HepG2 (cell line): Measurements from ENCODE around the gene ALKBH5. TPM values are rescaled to one million over a fixed set of nuclear protein-coding genes. Genes with fewer than 3 reads are reported as not detected.
A peak's percentile ranks its signal among the peaks of the same experiment; 100 is the strongest.

Experiments
- AKAP8 ChIP-seq: sonication (generic); formaldehyde crosslinking; IDR thresholded peaks from 2 replicates; pipeline ENCODE4 v1.5.1; 2020; ENCODE audit warnings: mild to moderate bottlenecking, missing genetic modification reagents
- FOXP4 ChIP-seq: sonication (generic); formaldehyde crosslinking; IDR thresholded peaks from 2 replicates; pipeline ENCODE4 v1.4.0; 2020; ENCODE audit warnings: missing genetic modification reagents
- HNF1A ChIP-seq, 2 experiments: sonication (generic) in 1 of 2; formaldehyde crosslinking in 1 of 2; IDR thresholded peaks; 2 replicates each; pipeline versions ENCODE4 v1.4.0 to v1.6.1; 2016 to 2020; ENCODE audit warnings: borderline replicate concordance in 1 of 2, low read depth in 1 of 2, mild to moderate bottlenecking in 1 of 2, missing genetic modification reagents in 1 of 2
- HOXA3 ChIP-seq: sonication (generic); formaldehyde crosslinking; IDR thresholded peaks from 2 replicates; pipeline ENCODE4 v1.5.0; 2020; ENCODE audit warnings: missing genetic modification reagents
- HOXA7 ChIP-seq: sonication (generic); formaldehyde crosslinking; IDR thresholded peaks from 2 replicates; pipeline ENCODE4 v1.8.1; 2022; ENCODE audit warnings: mild to moderate bottlenecking, missing genetic modification reagents, moderate library complexity
- KMT2A ChIP-seq: sonication (generic); formaldehyde crosslinking; IDR thresholded peaks from 2 replicates; pipeline ENCODE4 v1.4.0; 2020; ENCODE audit warnings: missing genetic modification reagents
- MAFK ChIP-seq, 2 experiments: IDR thresholded peaks in 1 of 2; conservative IDR thresholded peaks in 1 of 2; 2 replicates each; pipeline ENCODE4 v1.6.1; 2011; ENCODE audit warnings: improper control_type of control experiment in 2 of 2, low read length in 2 of 2
- POLR2A ChIP-seq, 2 experiments: IDR thresholded peaks; 2 replicates each; pipeline ENCODE4 v1.6.1; 2011; ENCODE audit warnings: low read depth in 2 of 2, low read length in 2 of 2, mild to moderate bottlenecking in 1 of 2, moderate library complexity in 1 of 2; ENCODE audit not compliant: insufficient read depth in 1 of 2
- POLR2G ChIP-seq: fragments of 200-400 bp; formaldehyde crosslinking; IDR thresholded peaks from 2 replicates; pipeline ENCODE4 v1.6.1; 2018; ENCODE audit warnings: mild to moderate bottlenecking, low read depth, low read length, moderate library complexity
- SRSF1 ChIP-seq: fragments of 200-400 bp; formaldehyde crosslinking; optimal IDR thresholded peaks from 2 replicates; pipeline ENCODE3; 2017; ENCODE audit warnings: mild to moderate bottlenecking, low read depth, low read length, moderate library complexity
- STAG1 ChIP-seq: sonication (generic); formaldehyde crosslinking; IDR thresholded peaks from 2 replicates; pipeline ENCODE4 v1.4.0; 2020; ENCODE audit warnings: missing genetic modification reagents
- THYN1 ChIP-seq: sonication (generic); formaldehyde crosslinking; IDR thresholded peaks from 2 replicates; pipeline ENCODE4 v1.8.1; 2023; ENCODE audit warnings: low read depth, mild to moderate bottlenecking, moderate library complexity, missing genetic modification reagents, borderline replicate concordance
- ZBTB1 ChIP-seq: sonication (generic); formaldehyde crosslinking; IDR thresholded peaks from 2 replicates; pipeline ENCODE4 v1.4.0; 2020; ENCODE audit warnings: missing genetic modification reagents, borderline replicate concordance
- ZBTB3 ChIP-seq: sonication (generic); formaldehyde crosslinking; IDR thresholded peaks from 2 replicates; pipeline ENCODE4 v1.4.0; 2020; ENCODE audit warnings: low read depth, mild to moderate bottlenecking, moderate library complexity, missing genetic modification reagents, borderline replicate concordance
- ZNF251 ChIP-seq: sonication (generic); formaldehyde crosslinking; IDR thresholded peaks from 2 replicates; pipeline ENCODE4 v1.9.0; 2021; ENCODE audit warnings: mild to moderate bottlenecking, missing genetic modification reagents
- ZNF414 ChIP-seq: sonication (generic); formaldehyde crosslinking; IDR thresholded peaks from 2 replicates; pipeline ENCODE4 v1.5.0; 2020; ENCODE audit warnings: missing genetic modification reagents
- ZNF550 ChIP-seq: sonication (generic); formaldehyde crosslinking; IDR thresholded peaks from 2 replicates; pipeline ENCODE4 v1.4.0; 2020; ENCODE audit warnings: mild to moderate bottlenecking, missing genetic modification reagents, borderline replicate concordance
- ZNF605 ChIP-seq: sonication (generic); formaldehyde crosslinking; IDR thresholded peaks from 2 replicates; pipeline ENCODE4 v1.8.0; 2022; ENCODE audit warnings: mild to moderate bottlenecking, missing genetic modification reagents
- ZNF83 ChIP-seq: sonication (generic); formaldehyde crosslinking; IDR thresholded peaks from 2 replicates; pipeline ENCODE4 v1.4.0; 2020; ENCODE audit warnings: missing genetic modification reagents, mild to moderate bottlenecking, borderline replicate concordance
- polyA plus RNA-seq, 8 experiments: library from polyadenylated mRNA; depleted of rRNA in 3 of 8; stranded (reverse) in 7 of 8; unstranded in 1 of 8; fragments of >200 nt; fragmentation: Illumina TruSeq in 4 of 8; extraction: Trizol in 4 of 8; gene quantifications; 2 replicates each; pipeline versions ENCODE4 v1.2.1 to v1.2.3, GENCODE V29; 2011 to 2016; ENCODE audit warnings: low read depth in 4 of 8, missing spikeins in 1 of 8, mixed read lengths in 1 of 8; ENCODE audit not compliant: insufficient read depth in 1 of 8
- total RNA-seq, 5 experiments: library from RNA; depleted of rRNA; stranded (reverse); fragments of >200 nt; fragmentation: Illumina TruSeq; extraction: Trizol; gene quantifications; 2 replicates each; pipeline ENCODE4 v1.2.3, GENCODE V29; 2016; ENCODE audit warnings: low read depth in 1 of 5
- TF ChIP-seq, protein P1 (sequence below): sonication (generic); formaldehyde crosslinking; conservative IDR thresholded peaks from 2 replicates; pipeline ENCODE4 v1.4.0; 2020; ENCODE audit warnings: missing genetic modification reagents
- TF ChIP-seq, protein P2 (sequence below): sonication (generic); formaldehyde crosslinking; IDR thresholded peaks from 2 replicates; pipeline ENCODE4 v1.4.0; 2020; ENCODE audit warnings: missing genetic modification reagents

ALKBH5 gene
- total and polyA plus RNA-seq, 2 of the 13 experiments (the other 11 are each of a cell fraction or from before 2014, with no cell fraction given): 68.9 to 76.9 TPM

- TF ChIP-seq ZBTB3 (CRISPR knock-in tag) (0 out of 2 replicates have a peak, but pooled peaks have one; percentile 46), AKAP8 (CRISPR knock-in tag) (no peak), HOXA3 (peak; percentile 52), THYN1 (CRISPR knock-in tag) (no peak), HNF1A (IDR thresholded peaks at IDR 0.05; ENCODE audit: low read depth) (no peak), HNF1A (CRISPR knock-in tag; IDR thresholded peaks at IDR 0.05; ENCODE audit: borderline replicate concordance) (no peak; the same call in 1 of the 2 replicates), ZNF414 (CRISPR knock-in tag) (no peak), ZNF605 (CRISPR knock-in tag) (peak; percentile 43), STAG1 (CRISPR knock-in tag) (peak; percentile 7; the same call in 1 of the 2 replicates), ZNF251 (CRISPR knock-in tag) (no peak), KMT2A (CRISPR knock-in tag) (peak; percentile 42), ZBTB1 (CRISPR knock-in tag) (no peak), ZNF83 (CRISPR knock-in tag) (no peak), FOXP4 (CRISPR knock-in tag) (no peak; the same call in none of the 2 replicates), POLR2A (IDR thresholded peaks at IDR 0.05; ENCODE audit: insufficient read depth in 1 of 2, low read depth in 2 of 2, low read length in 2 of 2) (peak; percentile 61 to 70; a peak in 3 of 4 replicates), SRSF1 (peak; percentile 80), HOXA7 (CRISPR knock-in tag) (no peak), POLR2G (peak; percentile 88), MAFK (conservative IDR thresholded peaks at IDR 0.05 in 1 of 2, IDR thresholded peaks at IDR 0.05 in 1 of 2; ENCODE audit: low read length in 2 of 2) (no peak), ZNF550 (CRISPR knock-in tag) (no peak)
- TF ChIP-seq, protein P1, sequence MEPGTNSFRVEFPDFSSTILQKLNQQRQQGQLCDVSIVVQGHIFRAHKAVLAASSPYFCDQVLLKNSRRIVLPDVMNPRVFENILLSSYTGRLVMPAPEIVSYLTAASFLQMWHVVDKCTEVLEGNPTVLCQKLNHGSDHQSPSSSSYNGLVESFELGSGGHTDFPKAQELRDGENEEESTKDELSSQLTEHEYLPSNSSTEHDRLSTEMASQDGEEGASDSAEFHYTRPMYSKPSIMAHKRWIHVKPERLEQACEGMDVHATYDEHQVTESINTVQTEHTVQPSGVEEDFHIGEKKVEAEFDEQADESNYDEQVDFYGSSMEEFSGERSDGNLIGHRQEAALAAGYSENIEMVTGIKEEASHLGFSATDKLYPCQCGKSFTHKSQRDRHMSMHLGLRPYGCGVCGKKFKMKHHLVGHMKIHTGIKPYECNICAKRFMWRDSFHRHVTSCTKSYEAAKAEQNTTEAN (CRISPR knock-in tag): 0 out of 2 replicates have a peak, but pooled peaks have one; percentile 42
- TF ChIP-seq, protein P2, sequence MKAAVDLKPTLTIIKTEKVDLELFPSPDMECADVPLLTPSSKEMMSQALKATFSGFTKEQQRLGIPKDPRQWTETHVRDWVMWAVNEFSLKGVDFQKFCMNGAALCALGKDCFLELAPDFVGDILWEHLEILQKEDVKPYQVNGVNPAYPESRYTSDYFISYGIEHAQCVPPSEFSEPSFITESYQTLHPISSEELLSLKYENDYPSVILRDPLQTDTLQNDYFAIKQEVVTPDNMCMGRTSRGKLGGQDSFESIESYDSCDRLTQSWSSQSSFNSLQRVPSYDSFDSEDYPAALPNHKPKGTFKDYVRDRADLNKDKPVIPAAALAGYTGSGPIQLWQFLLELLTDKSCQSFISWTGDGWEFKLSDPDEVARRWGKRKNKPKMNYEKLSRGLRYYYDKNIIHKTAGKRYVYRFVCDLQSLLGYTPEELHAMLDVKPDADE: no peak
Measured at GRCh38 chr17:18182978-18183333, 672 bp upstream of the ALKBH5 start (continued).
